Mesothelial cell of epicardium (in vitro differentiated cells): ENCODE results near the gene C11orf52. TPM values are rescaled to one million over a fixed set of nuclear protein-coding genes. Genes with fewer than 3 reads are reported as not detected.

ENCODE experiments used
- DNase-seq, 2 experiments: peaks; one replicate each; pipeline ENCODE4 v3.0.0; 2021; ENCODE audit warnings: low spot score in 2 of 2; ENCODE audit not compliant: unreplicated experiment in 2 of 2
- H3K27ac Mint-ChIP-seq: 2 replicates; pipeline ENCODE4 v1.8.0; 2021; ENCODE audit warnings: mixed read lengths
- H3K27me3 Mint-ChIP-seq: 2 replicates; pipeline ENCODE4 v1.8.0; 2021; ENCODE audit warnings: low read depth, mixed read lengths
- H3K36me3 Mint-ChIP-seq: 2 replicates; pipeline ENCODE4 v1.8.0; 2021; ENCODE audit warnings: mixed read lengths
- H3K4me1 Mint-ChIP-seq: 2 replicates; pipeline ENCODE4 v1.8.0; 2021; ENCODE audit warnings: mixed read lengths
- H3K4me3 Mint-ChIP-seq: 2 replicates; pipeline ENCODE4 v1.8.0; 2021; ENCODE audit warnings: mild to moderate bottlenecking, moderate library complexity, mixed read lengths
- H3K9me3 Mint-ChIP-seq: 2 replicates; pipeline ENCODE4 v1.8.0; 2021; ENCODE audit warnings: mixed read lengths
- CTCF ChIP-seq: fragments of 200-600 bp; sonication (generic); IDR thresholded peaks from one replicate; pipeline ENCODE4 v1.5.0; 2021; ENCODE audit warnings: antibody characterized with exemption; ENCODE audit not compliant: unreplicated experiment
- total RNA-seq: library from RNA; stranded (reverse); gene quantifications from 3 replicates; pipeline ENCODE4 v1.2.1, GENCODE V29; 2021

Gene C11orf52
- total RNA-seq, 1 donor from 2014 or later, result 7.9 TPM

GRCh38 chr11:111936040-111936540 is 17.4 kb downstream of the C11orf52 start:
- Mint-ChIP-seq H3K4me1 (peaks cover 41% of the 10 kb centered on the region), H3K27ac (peak overlapping the region; percentile 57), H3K27me3 (no peaks in the 10 kb centered on the region), H3K36me3 (no peaks in the 10 kb centered on the region), H3K4me3 (peak overlapping the region; percentile 75), H3K9me3 (no peaks in the 10 kb centered on the region)
- TF ChIP-seq CTCF, result no peak
- DNase-seq, result no peak

GRCh38 chr11:111937461-111937769 is 18.7 kb downstream of the C11orf52 start:
- no peak for DNase-seq
- peaks cover 41% of the 10 kb centered on the region for H3K4me1 Mint-ChIP-seq
- H3K4me3 Mint-ChIP-seq, result peak overlapping the region; percentile 75
- no peaks in the 10 kb centered on the region for H3K27me3 Mint-ChIP-seq
- no peak for TF ChIP-seq CTCF
- peak overlapping the region; percentile 60 for H3K27ac Mint-ChIP-seq
- H3K36me3 Mint-ChIP-seq, result no peaks in the 10 kb centered on the region
- H3K9me3 Mint-ChIP-seq, result no peaks in the 10 kb centered on the region

GRCh38 chr11:111937844-111938243 is 19.1 kb downstream of the C11orf52 start:
- H3K27ac Mint-ChIP-seq, result peak overlapping the region; percentile 60
- no peaks in the 10 kb centered on the region for H3K9me3 Mint-ChIP-seq
- H3K4me1 Mint-ChIP-seq, result peaks cover 41% of the 10 kb centered on the region
- H3K4me3 Mint-ChIP-seq, result peak overlapping the region; percentile 75
- no peaks in the 10 kb centered on the region for H3K36me3 Mint-ChIP-seq
- no peak for TF ChIP-seq CTCF
- DNase-seq, result no peak
- no peaks in the 10 kb centered on the region for H3K27me3 Mint-ChIP-seq

GRCh38 chr11:111938687-111939160 is 20.0 kb downstream of the C11orf52 start:
- Mint-ChIP-seq H3K4me1 (peaks cover 41% of the 10 kb centered on the region), H3K9me3 (no peaks in the 10 kb centered on the region), H3K27ac (peak overlapping the region; percentile 60), H3K36me3 (no peaks in the 10 kb centered on the region), H3K4me3 (peak overlapping the region; percentile 75), H3K27me3 (no peaks in the 10 kb centered on the region)
- TF ChIP-seq CTCF, result no peak
- DNase-seq, result no peak

- no peak overlapping the region for H3K4me3 Mint-ChIP-seq
- no peaks in the 10 kb centered on the region for H3K9me3 Mint-ChIP-seq
- H3K4me1 Mint-ChIP-seq, result peaks cover 44% of the 10 kb centered on the region
- no peaks in the 10 kb centered on the region for H3K27me3 Mint-ChIP-seq
- no peak for DNase-seq
- no peak overlapping the region for H3K27ac Mint-ChIP-seq
- peaks cover 2% of the 10 kb centered on the region for H3K36me3 Mint-ChIP-seq
- no peak for TF ChIP-seq CTCF
Observed at GRCh38 chr11:111939836-111940604, 21.3 kb downstream of the C11orf52 start.
